NCI-H2081 (cell line): ENCODE results near the gene VWA5A.
"Not testable (repeated sequence)": the region's sequence is repeated elsewhere in the genome, so short reads cannot be mapped to it uniquely, and the experiment has no call there.

Experiments used
- DNase-seq, 2 experiments: peaks; one replicate each; lab custom pipeline; 2025; lab: John Stamatoyannopoulos, UW

Gene VWA5A

GRCh38 chr11:124094731-124095130, 20.5 kb upstream of the VWA5A start:
- no peak for DNase-seq

- DNase-seq: no peak
These were observed 18.9 kb upstream of the VWA5A start for GRCh38 chr11:124096364-124096763.

GRCh38 chr11:124098141-124098540, 17.1 kb upstream of the VWA5A start:
- DNase-seq: no peak

- DNase-seq: no peak
These were observed 13.5 kb upstream of the VWA5A start for GRCh38 chr11:124101737-124102136.

- peak; percentile 14 to 46 for DNase-seq
These were observed 7.1 kb upstream of the VWA5A start for GRCh38 chr11:124108156-124108555.

GRCh38 chr11:124109377-124109776, 5.9 kb upstream of the VWA5A start:
- no peak for DNase-seq

- DNase-seq: no peak
These were observed 5.0 kb upstream of the VWA5A start for GRCh38 chr11:124110201-124110600.

GRCh38 chr11:124113890-124114289, 1.4 kb upstream of the VWA5A start:
- DNase-seq: no peak

- no peak for DNase-seq
These were observed 749 bp downstream of the VWA5A start for GRCh38 chr11:124115782-124116616.

GRCh38 chr11:124119103-124119502, 3.9 kb downstream of the VWA5A start:
- no peak for DNase-seq

GRCh38 chr11:124120891-124121290, 5.6 kb downstream of the VWA5A start:
- no peak for DNase-seq

- no peak for DNase-seq
These were observed 6.9 kb downstream of the VWA5A start for GRCh38 chr11:124122123-124122522.

GRCh38 chr11:124123622-124124021, 8.4 kb downstream of the VWA5A start:
- DNase-seq: no peak

- not testable (repeated sequence) for DNase-seq
These were observed 11.9 kb downstream of the VWA5A start for GRCh38 chr11:124127134-124127533.

GRCh38 chr11:124143034-124143433, 27.8 kb downstream of the VWA5A start:
- no peak for DNase-seq

- DNase-seq: no peak
These were observed 32.7 kb downstream of the VWA5A start for GRCh38 chr11:124147951-124148350.

GRCh38 chr11:124150684-124151083, 35.4 kb downstream of the VWA5A start:
- no peak for DNase-seq

- no peak for DNase-seq
These were observed 37.6 kb downstream of the VWA5A start for GRCh38 chr11:124152770-124153407.

GRCh38 chr11:124153821-124154220, 38.6 kb downstream of the VWA5A start:
- no peak for DNase-seq

GRCh38 chr11:124159481-124159880, 44.2 kb downstream of the VWA5A start:
- no peak for DNase-seq

- no peak for DNase-seq
These were observed 45.7 kb downstream of the VWA5A start for GRCh38 chr11:124160986-124161385.

- peak; percentile 7 to 76 for DNase-seq
These were observed 52.6 kb downstream of the VWA5A start for GRCh38 chr11:124167826-124168231.

- DNase-seq: no peak
These were observed 53.5 kb downstream of the VWA5A start for GRCh38 chr11:124168796-124169195.
